ENCODE data around the gene AP3B1.

DNA sequence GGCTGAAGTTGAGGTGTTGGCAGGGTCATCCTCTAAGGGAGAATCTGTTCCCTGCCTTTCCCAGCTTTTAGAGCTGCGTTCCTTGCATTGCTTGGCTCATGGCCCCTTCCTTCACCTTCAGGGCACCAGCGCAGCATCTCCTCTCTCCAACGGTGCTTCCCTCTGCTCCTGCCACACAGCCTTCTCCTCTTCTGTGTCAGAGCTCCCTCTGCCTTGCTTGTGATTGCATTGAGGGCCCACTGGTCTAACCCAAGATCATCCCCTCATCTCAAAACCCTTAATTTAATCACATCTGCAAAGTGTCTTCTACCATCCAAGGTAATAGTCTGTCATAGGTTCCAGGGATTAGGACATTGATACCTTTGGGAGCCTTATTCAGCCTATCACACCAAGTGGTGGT is 312.7 kb downstream of the AP3B1 start:
- no peak for TF ChIP-seq POLR2A (IDR thresholded peaks at IDR 0.05)
- TF ChIP-seq, protein P1, sequence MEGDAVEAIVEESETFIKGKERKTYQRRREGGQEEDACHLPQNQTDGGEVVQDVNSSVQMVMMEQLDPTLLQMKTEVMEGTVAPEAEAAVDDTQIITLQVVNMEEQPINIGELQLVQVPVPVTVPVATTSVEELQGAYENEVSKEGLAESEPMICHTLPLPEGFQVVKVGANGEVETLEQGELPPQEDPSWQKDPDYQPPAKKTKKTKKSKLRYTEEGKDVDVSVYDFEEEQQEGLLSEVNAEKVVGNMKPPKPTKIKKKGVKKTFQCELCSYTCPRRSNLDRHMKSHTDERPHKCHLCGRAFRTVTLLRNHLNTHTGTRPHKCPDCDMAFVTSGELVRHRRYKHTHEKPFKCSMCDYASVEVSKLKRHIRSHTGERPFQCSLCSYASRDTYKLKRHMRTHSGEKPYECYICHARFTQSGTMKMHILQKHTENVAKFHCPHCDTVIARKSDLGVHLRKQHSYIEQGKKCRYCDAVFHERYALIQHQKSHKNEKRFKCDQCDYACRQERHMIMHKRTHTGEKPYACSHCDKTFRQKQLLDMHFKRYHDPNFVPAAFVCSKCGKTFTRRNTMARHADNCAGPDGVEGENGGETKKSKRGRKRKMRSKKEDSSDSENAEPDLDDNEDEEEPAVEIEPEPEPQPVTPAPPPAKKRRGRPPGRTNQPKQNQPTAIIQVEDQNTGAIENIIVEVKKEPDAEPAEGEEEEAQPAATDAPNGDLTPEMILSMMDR (IDR thresholded peaks at IDR 0.05): no peak
